GM12878 (cell line): ENCODE data around the gene SMAD1.

Experiments
- CHD1 ChIP-seq: IDR thresholded peaks from 2 replicates; pipeline ENCODE4 v1.6.1; 2012; ENCODE audit warnings: low read depth, low read length, improper control_type of control experiment
- CTCF ChIP-seq, 3 experiments: IDR thresholded peaks in 2 of 3; conservative IDR thresholded peaks in 1 of 3; 2 replicates each; pipeline ENCODE4 v1.5.1; 2011; ENCODE audit warnings: low read depth in 3 of 3, low read length in 3 of 3, mild to moderate bottlenecking in 3 of 3, control low read depth in 2 of 3, moderate library complexity in 2 of 3, inconsistent platforms in 1 of 3, mixed read lengths in 1 of 3; ENCODE audit not compliant: control insufficient read depth in 2 of 3, insufficient read depth in 1 of 3; ENCODE audit errors: extremely low read depth in 1 of 3
- EED ChIP-seq: sonication (generic); IDR thresholded peaks from 2 replicates; pipeline ENCODE4 v1.6.1; 2016; ENCODE audit warnings: antibody characterized with exemption, low read depth
- EP300 ChIP-seq, 2 experiments: fragments of 150-350 bp in 1 of 2; IDR thresholded peaks; 2 replicates each; pipeline ENCODE4 v1.6.1; 2011 to 2012; ENCODE audit warnings: low read depth in 2 of 2, low read length in 2 of 2, borderline replicate concordance in 1 of 2, improper control_type of control experiment in 1 of 2, inconsistent platforms in 1 of 2; ENCODE audit not compliant: control insufficient read depth in 1 of 2
- FOXM1 ChIP-seq: IDR thresholded peaks from 2 replicates; pipeline ENCODE4 v1.6.1; 2012; ENCODE audit warnings: low read depth, mild to moderate bottlenecking, inconsistent platforms, low read length, moderate library complexity
- NFIC ChIP-seq: IDR thresholded peaks from 2 replicates; pipeline ENCODE4 v1.6.1; 2012; ENCODE audit warnings: low read depth, mild to moderate bottlenecking, inconsistent platforms, low read length, moderate library complexity
- NR2C1 ChIP-seq: fragments of 450-650 bp; IDR thresholded peaks from 2 replicates; pipeline ENCODE4 v1.6.1; 2017; ENCODE audit warnings: antibody characterized with exemption, mild to moderate bottlenecking, moderate library complexity
- POLR2A ChIP-seq: IDR thresholded peaks from 2 replicates; pipeline ENCODE4 v1.6.1; 2011; ENCODE audit warnings: low read depth, mild to moderate bottlenecking, low read length
- POU2F2 ChIP-seq: IDR thresholded peaks from 3 replicates; pipeline ENCODE4 v1.6.1; 2011; ENCODE audit warnings: low read depth, mild to moderate bottlenecking, low read length, borderline replicate concordance
- REST ChIP-seq: IDR thresholded peaks from 2 replicates; pipeline ENCODE4 v1.6.1; 2012; ENCODE audit warnings: mild to moderate bottlenecking, low read depth, low read length
- ZNF687 ChIP-seq: fragments of 450-650 bp; IDR thresholded peaks from 2 replicates; pipeline ENCODE4 v1.6.1; 2017; ENCODE audit warnings: mild to moderate bottlenecking, moderate library complexity
- ZZZ3 ChIP-seq: IDR thresholded peaks from 2 replicates; pipeline ENCODE4 v1.6.1; 2011; ENCODE audit warnings: low read depth; ENCODE audit not compliant: control insufficient read depth, insufficient read length

GRCh38 chr4:145480257-145480656 lies 1.4 kb upstream of the SMAD1 start:
- no peak for TF ChIP-seq NR2C1
- no peak for TF ChIP-seq ZZZ3
- TF ChIP-seq EP300 (IDR thresholded peaks at IDR 0.05; ENCODE audit: borderline replicate concordance in 1 of 2, control insufficient read depth in 1 of 2, low read depth in 2 of 2, low read length in 2 of 2) = no peak
- no peak for TF ChIP-seq REST
- no peak for TF ChIP-seq POLR2A
- TF ChIP-seq CTCF (IDR thresholded peaks at IDR 0.05 in 2 of 3, conservative IDR thresholded peaks at IDR 0.05 in 1 of 3; ENCODE audit: control insufficient read depth in 2 of 3, extremely low read depth in 1 of 3, insufficient read depth in 1 of 3, low read depth in 3 of 3, low read length in 3 of 3) = no peak
- TF ChIP-seq EED = no peak
- TF ChIP-seq CHD1 = no peak
- TF ChIP-seq ZNF687 = no peak
- no peak for TF ChIP-seq NFIC
- TF ChIP-seq POU2F2 = no peak
- no peak for TF ChIP-seq FOXM1
